Measurements from ENCODE around the gene LRRC59.

GRCh38 chr17:50359998-50360461 is 37.3 kb downstream of the LRRC59 start:
- TF ChIP-seq CTCF (IDR thresholded peaks at IDR 0.05; ENCODE audit: low read length) = no peak
- no peak for TF ChIP-seq EZH2 (optimal IDR thresholded peaks at IDR 0.05; ENCODE audit: low read depth, low read length)
- TF ChIP-seq EZH2phosphoT487 (IDR thresholded peaks at IDR 0.05; ENCODE audit: low read length) = no peak
